VCaP (cell line): Measurements from ENCODE around the gene GBP3.
A peak's percentile ranks its signal among the peaks of the same experiment; 100 is the strongest.
"Not testable (repeated sequence)": the region's sequence is repeated elsewhere in the genome, so short reads cannot be mapped to it uniquely, and the experiment has no call there.

ENCODE experiments used
- H3K27ac ChIP-seq: fragments of 450-650 bp; 2 replicates; pipeline ENCODE4 v1.5.1; 2017
- CTCF ChIP-seq: fragments of 450-650 bp; conservative IDR thresholded peaks from 2 replicates; pipeline ENCODE4 v1.5.1; 2017; ENCODE audit warnings: mild to moderate bottlenecking, moderate library complexity

GBP3 gene

GRCh38 chr1:88998716-88999115 is 23.9 kb downstream of the GBP3 start:
- TF ChIP-seq CTCF, result peak; percentile 59
- no peak overlapping the region for H3K27ac ChIP-seq

- no peak overlapping the region for H3K27ac ChIP-seq
- no peak for TF ChIP-seq CTCF
Measured at GRCh38 chr1:88990426-88990825, 32.2 kb downstream of the GBP3 start.

GRCh38 chr1:88985692-88986091 is 37.0 kb downstream of the GBP3 start:
- no peak for TF ChIP-seq CTCF
- peak overlapping the region; percentile 34; the same call in 1 of the 2 replicates for H3K27ac ChIP-seq

- no peak for TF ChIP-seq CTCF
- peak overlapping the region; percentile 34 for H3K27ac ChIP-seq
Measured at GRCh38 chr1:88985032-88985431, 37.6 kb downstream of the GBP3 start.

- TF ChIP-seq CTCF, result no peak
- H3K27ac ChIP-seq, result peak overlapping the region; percentile 34
Measured at GRCh38 chr1:88984569-88984968, 38.1 kb downstream of the GBP3 start.

- H3K27ac ChIP-seq, result peak overlapping the region; percentile 34
- peak; percentile 77 for TF ChIP-seq CTCF
Measured at GRCh38 chr1:88983791-88984559, 38.7 kb downstream of the GBP3 start.

GRCh38 chr1:88982055-88982454 is 40.6 kb downstream of the GBP3 start:
- TF ChIP-seq CTCF, result no peak
- no peak overlapping the region for H3K27ac ChIP-seq

- H3K27ac ChIP-seq, result not testable (repeated sequence)
Measured at GRCh38 chr1:88981506-88981905, 41.2 kb downstream of the GBP3 start.
